Endothelial cell of umbilical vein (primary cell): Measurements from ENCODE around the gene RHAG. TPM values are rescaled to one million over a fixed set of nuclear protein-coding genes. Genes with fewer than 3 reads are reported as not detected.

ENCODE experiments used
- BruUV-seq: library from RNA; stranded (reverse); fragments of 400-500 nt; replicated peaks from 2 replicates; lab custom pipeline; 2021; lab: Mats Ljungman, UMichigan
- CTCF ChIA-PET: fragments of 300-600, 350-600 bp; sonication (Branson Sonifier 250); formaldehyde crosslinking; loops from one replicate; lab custom pipeline; 2021; ENCODE audit warnings: antibody characterized with exemption, inconsistent platforms; lab: Charles Lee
- POLR2A ChIA-PET: fragments of 300-600, 350-600 bp; sonication (Branson Sonifier 250); formaldehyde crosslinking; loops from one replicate; lab custom pipeline; 2021; ENCODE audit warnings: antibody characterized with exemption, inconsistent platforms; lab: Charles Lee
- DNase-seq: peaks from one replicate; pipeline ENCODE4 v3.0.0-alpha.2; 2011; ENCODE audit warnings: low read depth, low spot score
- FAIRE-seq: peaks from 2 replicates; lab custom pipeline; 2011; peaks lifted over from hg19 to GRCh38; lab: Jason Lieb, UNC
- H2AFZ ChIP-seq: 2 replicates; pipeline ENCODE4 v1.6.0; 2012; ENCODE audit warnings: low read depth, low read length, control low read depth, inconsistent platforms
- H3K27ac ChIP-seq: 2 replicates; pipeline ENCODE4 v1.5.1; 2011; ENCODE audit warnings: low read depth, mild to moderate bottlenecking, control low read depth, low read length, moderate library complexity; ENCODE audit not compliant: insufficient read depth
- H3K27me3 ChIP-seq, 2 experiments: 2 replicates each; pipeline versions ENCODE4 v1.6.0 to v1.6.1; 2011; ENCODE audit warnings: low read length in 2 of 2, mixed read lengths in 1 of 2; ENCODE audit not compliant: control insufficient read depth in 2 of 2, insufficient read depth in 2 of 2
- H3K36me3 ChIP-seq, 2 experiments: 2 replicates in 1 of 2; 3 replicates in 1 of 2; pipeline ENCODE4 v1.5.1; 2011; ENCODE audit warnings: low read length in 2 of 2, mild to moderate bottlenecking in 1 of 2, moderate library complexity in 1 of 2; ENCODE audit not compliant: control insufficient read depth in 2 of 2, insufficient read depth in 2 of 2; ENCODE audit errors: extremely low read depth in 1 of 2
- H3K4me1 ChIP-seq: 3 replicates; pipeline ENCODE4 v1.5.1; 2011; ENCODE audit warnings: mild to moderate bottlenecking, low read length; ENCODE audit not compliant: control insufficient read depth, insufficient read depth; ENCODE audit errors: extremely low read depth
- H3K4me2 ChIP-seq: 2 replicates; pipeline ENCODE4 v1.6.1; 2011; ENCODE audit warnings: low read length, control low read depth, mixed read lengths; ENCODE audit not compliant: insufficient read depth
- H3K4me3 ChIP-seq, 3 experiments: fragments of 200-600 bp in 1 of 3; sonication (generic), shearing (Covaris generic) in 1 of 3; replicated peaks in 1 of 3; 2 replicates each; pipeline ENCODE4 v1.5.1; 2011 to 2016; ENCODE audit warnings: control low read depth in 3 of 3, low read length in 3 of 3, mild to moderate bottlenecking in 2 of 3, inconsistent platforms in 1 of 3, low read depth in 1 of 3, moderate library complexity in 1 of 3; ENCODE audit not compliant: insufficient read depth in 1 of 3
- H3K79me2 ChIP-seq: 2 replicates; pipeline ENCODE4 v1.6.0; 2012; ENCODE audit warnings: low read length, inconsistent platforms; ENCODE audit not compliant: control insufficient read depth, insufficient read depth
- H3K9ac ChIP-seq: replicated peaks from 2 replicates; pipeline ENCODE3; 2011; ENCODE audit warnings: low read length, control low read depth; ENCODE audit not compliant: insufficient read depth; ENCODE audit errors: extremely low read depth
- H3K9me1 ChIP-seq: replicated peaks from 3 replicates; pipeline ENCODE4 v1.6.0; 2011; ENCODE audit warnings: mild to moderate bottlenecking, low read length; ENCODE audit not compliant: control insufficient read depth, insufficient read depth; ENCODE audit errors: extremely low read depth
- H3K9me3 ChIP-seq: replicated peaks from 2 replicates; pipeline ENCODE4 v1.5.1; 2012; ENCODE audit warnings: low read length, inconsistent platforms; ENCODE audit not compliant: control insufficient read depth, insufficient read depth
- H4K20me1 ChIP-seq: replicated peaks from 2 replicates; pipeline ENCODE3; 2011; ENCODE audit warnings: mild to moderate bottlenecking, low read length; ENCODE audit not compliant: control insufficient read depth, insufficient read depth; ENCODE audit errors: extremely low read depth
- EZH2 ChIP-seq: IDR thresholded peaks from 2 replicates; pipeline ENCODE4 v1.6.1; 2012; ENCODE audit warnings: borderline replicate concordance, low read depth, mild to moderate bottlenecking, moderate library complexity, low read length, inconsistent platforms; ENCODE audit not compliant: severe bottlenecking
- FOS ChIP-seq: IDR thresholded peaks from 2 replicates; pipeline ENCODE4 v1.6.1; 2011; ENCODE audit warnings: mild to moderate bottlenecking, low read length, moderate library complexity, borderline replicate concordance; ENCODE audit not compliant: insufficient read depth
- GATA2 ChIP-seq: IDR thresholded peaks from 2 replicates; pipeline ENCODE4 v1.7.0; 2011; ENCODE audit warnings: low read depth, mild to moderate bottlenecking, moderate library complexity, mixed read lengths, low read length; ENCODE audit not compliant: insufficient read length, insufficient read depth
- JUN ChIP-seq: IDR thresholded peaks from 2 replicates; pipeline ENCODE4 v1.6.1; 2011; ENCODE audit warnings: borderline replicate concordance, low read depth; ENCODE audit not compliant: insufficient read length, insufficient read depth
- MYC ChIP-seq: IDR thresholded peaks from one replicate; pipeline ENCODE4 v1.6.1; 2011; ENCODE audit warnings: mild to moderate bottlenecking, low read depth, low read length
- POLR2A ChIP-seq: IDR thresholded peaks from 2 replicates; pipeline ENCODE4 v1.6.1; 2012; ENCODE audit warnings: low read depth, mild to moderate bottlenecking, control low read depth, low read length
- POLR2AphosphoS5 ChIP-seq: IDR thresholded peaks from 2 replicates; pipeline ENCODE4 v1.6.1; 2012; ENCODE audit warnings: low read depth, mild to moderate bottlenecking, control low read depth, low read length, moderate library complexity; ENCODE audit not compliant: insufficient read depth
- dilution Hi-C: fragments of 300-500 bp; cut with MboI; formaldehyde crosslinking; loops from one replicate; pipeline ENCODE4 v1.15.0; 2019; ENCODE audit warnings: low sequenced_read_pairs; ENCODE audit not compliant: extremely low pct_ligation_motif_present
- intact Hi-C: fragments of 100-400 bp; cut with micrococcal nuclease; formaldehyde crosslinking; loops from one replicate; pipeline ENCODE4 v1.10.0; 2022
- polyA plus RNA-seq, 4 experiments: library from polyadenylated mRNA; depleted of rRNA in 3 of 4; stranded (reverse) in 3 of 4; unstranded in 1 of 4; fragments of >200 nt; gene quantifications; 2 replicates each; pipeline versions ENCODE4 v1.2.1 to v1.2.3, GENCODE V29; 2011 to 2012; ENCODE audit warnings: missing spikeins in 1 of 4
- total RNA-seq: library from RNA; stranded (reverse); gene quantifications from 2 replicates; pipeline ENCODE4 v1.2.3, GENCODE V29; 2021
- TF ChIP-seq, protein P1 (sequence below): IDR thresholded peaks from 2 replicates; pipeline ENCODE4 v1.6.1; 2011; ENCODE audit not compliant: insufficient read depth, insufficient read length
- TF ChIP-seq, protein P2 (sequence below), 2 donors: IDR thresholded peaks; 1 replicate in 1 of 2; 2 replicates in 1 of 2; pipeline ENCODE4 v1.5.1; 2011; ENCODE audit warnings: low read length in 2 of 2, mild to moderate bottlenecking in 2 of 2, moderate library complexity in 2 of 2, control low read depth in 1 of 2, inconsistent platforms in 1 of 2, low read depth in 1 of 2; ENCODE audit not compliant: insufficient read depth in 1 of 2; ENCODE audit errors: extremely low read depth in 1 of 2

Gene RHAG
- total and polyA plus RNA-seq, 2 donors (not counting 3 experiments of a cell fraction or from before 2014, with no cell fraction given) = not detected

DNA sequence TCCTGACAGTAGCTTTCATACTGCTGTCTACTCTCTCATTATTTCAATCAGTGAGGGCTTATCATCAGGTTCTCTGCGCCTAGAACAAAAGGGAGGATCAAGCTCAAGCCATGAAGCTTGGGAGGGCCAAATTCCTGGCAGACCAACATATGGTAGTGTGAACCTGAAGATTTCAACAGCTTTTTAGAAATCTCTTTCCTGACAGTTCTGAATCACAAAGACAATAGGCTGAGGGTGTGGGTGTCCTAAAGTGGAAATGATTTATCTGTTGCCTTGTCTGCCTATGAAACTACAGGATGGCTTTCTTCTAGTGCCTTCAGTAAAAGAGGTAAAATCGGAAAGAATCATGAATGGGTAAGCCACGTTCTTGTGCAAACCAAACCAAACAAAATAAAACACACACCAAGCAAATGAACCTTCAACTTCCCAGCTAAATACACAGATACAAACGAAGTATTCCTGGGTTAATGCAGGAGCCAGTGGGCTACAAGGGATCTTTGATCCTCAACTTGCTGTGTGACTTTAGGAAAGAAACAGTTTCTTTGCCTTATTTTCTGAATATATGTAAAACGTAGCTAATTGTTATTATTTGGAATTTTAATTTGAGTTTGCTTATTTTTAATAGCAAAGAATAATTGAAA lies 2.7 kb upstream of the RHAG start:
- H3K4me1 ChIP-seq = no peaks in the 10 kb centered on the region
- no peaks in the 10 kb centered on the region for H3K79me2 ChIP-seq
- no peak overlapping the region for H3K4me3 ChIP-seq
- no peak overlapping the region for H3K27ac ChIP-seq
- TF ChIP-seq, protein P1, sequence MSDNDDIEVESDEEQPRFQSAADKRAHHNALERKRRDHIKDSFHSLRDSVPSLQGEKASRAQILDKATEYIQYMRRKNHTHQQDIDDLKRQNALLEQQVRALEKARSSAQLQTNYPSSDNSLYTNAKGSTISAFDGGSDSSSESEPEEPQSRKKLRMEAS = no peak
- TF ChIP-seq GATA2 = no peak
- TF ChIP-seq POLR2A = no peak
- TF ChIP-seq JUN = no peak
- TF ChIP-seq POLR2AphosphoS5 = no peak
- TF ChIP-seq, protein P2, sequence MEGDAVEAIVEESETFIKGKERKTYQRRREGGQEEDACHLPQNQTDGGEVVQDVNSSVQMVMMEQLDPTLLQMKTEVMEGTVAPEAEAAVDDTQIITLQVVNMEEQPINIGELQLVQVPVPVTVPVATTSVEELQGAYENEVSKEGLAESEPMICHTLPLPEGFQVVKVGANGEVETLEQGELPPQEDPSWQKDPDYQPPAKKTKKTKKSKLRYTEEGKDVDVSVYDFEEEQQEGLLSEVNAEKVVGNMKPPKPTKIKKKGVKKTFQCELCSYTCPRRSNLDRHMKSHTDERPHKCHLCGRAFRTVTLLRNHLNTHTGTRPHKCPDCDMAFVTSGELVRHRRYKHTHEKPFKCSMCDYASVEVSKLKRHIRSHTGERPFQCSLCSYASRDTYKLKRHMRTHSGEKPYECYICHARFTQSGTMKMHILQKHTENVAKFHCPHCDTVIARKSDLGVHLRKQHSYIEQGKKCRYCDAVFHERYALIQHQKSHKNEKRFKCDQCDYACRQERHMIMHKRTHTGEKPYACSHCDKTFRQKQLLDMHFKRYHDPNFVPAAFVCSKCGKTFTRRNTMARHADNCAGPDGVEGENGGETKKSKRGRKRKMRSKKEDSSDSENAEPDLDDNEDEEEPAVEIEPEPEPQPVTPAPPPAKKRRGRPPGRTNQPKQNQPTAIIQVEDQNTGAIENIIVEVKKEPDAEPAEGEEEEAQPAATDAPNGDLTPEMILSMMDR (IDR thresholded peaks at IDR 0.05; ENCODE audit: extremely low read depth in 1 of 2, insufficient read depth in 1 of 2, low read depth in 1 of 2, low read length in 2 of 2) = no peak
- no peak for TF ChIP-seq MYC
- TF ChIP-seq EZH2 = no peak
- TF ChIP-seq FOS = no peak
- POLR2A ChIA-PET = no interaction called here
- BruUV-seq = no TSS peak
- H4K20me1 ChIP-seq = no peaks in the 10 kb centered on the region
- no peaks in the 10 kb centered on the region for H3K9me3 ChIP-seq
- CTCF ChIA-PET = interaction anchor here (1.0 to 3.6 kb wide), 2 partner anchors 17 to 210 kb away, joined by 3 to 14 read pairs; no protein-coding TSS in a partner anchor
- dilution Hi-C loops (no loop called here), intact Hi-C loops (no loop called here)
- H3K4me2 ChIP-seq = no peak overlapping the region
- no peak overlapping the region for H3K9ac ChIP-seq
- FAIRE-seq (no peak), DNase-seq (no peak)
- no peaks in the 10 kb centered on the region for H3K27me3 ChIP-seq
- no peak overlapping the region for H2AFZ ChIP-seq
- H3K9me1 ChIP-seq = no peaks in the 10 kb centered on the region
- H3K36me3 ChIP-seq = no peaks in the 10 kb centered on the region
